Raji (cell line): ENCODE results near the gene DDX39A.

ENCODE experiments used
- POLR2A ChIP-seq: IDR thresholded peaks from 2 replicates; pipeline ENCODE4 v1.6.1; 2011; ENCODE audit warnings: low read depth, low read length, control low read depth; ENCODE audit not compliant: insufficient read depth

Gene DDX39A

GRCh38 chr19:14405380-14405757 lies 13.8 kb downstream of the DDX39A start:
- TF ChIP-seq POLR2A: no peak

GRCh38 chr19:14404312-14404711 lies 14.8 kb downstream of the DDX39A start:
- TF ChIP-seq POLR2A: no peak

GRCh38 chr19:14402332-14403144 lies 16.6 kb downstream of the DDX39A start:
- TF ChIP-seq POLR2A: no peak

DNA sequence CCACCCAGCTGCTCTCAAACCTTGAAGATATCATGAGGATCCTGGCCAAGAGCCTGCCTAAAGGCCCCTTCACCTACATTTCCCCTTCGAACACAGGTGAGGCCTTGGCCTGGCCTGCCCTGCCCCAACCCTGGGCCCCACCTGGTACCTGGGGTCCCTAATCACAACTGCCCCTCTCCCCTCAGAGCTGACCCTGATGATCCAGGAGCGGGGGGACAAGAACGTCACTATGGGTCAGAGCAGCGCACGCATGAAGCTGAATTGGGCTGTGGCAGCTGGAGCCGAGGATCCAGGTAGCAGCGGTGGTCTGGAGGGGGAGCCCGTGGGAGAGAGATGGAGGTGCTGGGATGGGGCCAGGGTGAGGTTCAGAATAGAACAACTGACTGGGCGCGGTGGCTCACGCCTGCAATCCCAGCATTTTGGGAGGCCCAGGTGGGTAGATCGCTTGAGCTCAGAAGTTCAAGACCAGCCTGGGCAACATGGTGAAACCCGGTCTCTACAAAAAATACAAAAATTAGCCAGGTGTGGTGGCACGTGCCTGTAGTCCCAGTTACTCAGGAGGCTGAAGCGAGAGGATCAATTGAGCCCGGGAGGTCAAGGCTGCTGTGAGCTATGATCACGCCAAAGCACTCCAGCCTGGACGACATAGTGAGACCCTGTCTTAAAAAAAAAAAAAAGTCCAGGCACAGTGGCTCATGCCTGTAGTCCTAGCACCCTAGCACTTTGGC lies 17.5 kb downstream of the DDX39A start:
- TF ChIP-seq POLR2A: no peak

GRCh38 chr19:14400951-14401431 lies 18.1 kb downstream of the DDX39A start:
- no peak for TF ChIP-seq POLR2A

GRCh38 chr19:14395710-14396336 lies 23.3 kb downstream of the DDX39A start:
- TF ChIP-seq POLR2A: no peak

DNA sequence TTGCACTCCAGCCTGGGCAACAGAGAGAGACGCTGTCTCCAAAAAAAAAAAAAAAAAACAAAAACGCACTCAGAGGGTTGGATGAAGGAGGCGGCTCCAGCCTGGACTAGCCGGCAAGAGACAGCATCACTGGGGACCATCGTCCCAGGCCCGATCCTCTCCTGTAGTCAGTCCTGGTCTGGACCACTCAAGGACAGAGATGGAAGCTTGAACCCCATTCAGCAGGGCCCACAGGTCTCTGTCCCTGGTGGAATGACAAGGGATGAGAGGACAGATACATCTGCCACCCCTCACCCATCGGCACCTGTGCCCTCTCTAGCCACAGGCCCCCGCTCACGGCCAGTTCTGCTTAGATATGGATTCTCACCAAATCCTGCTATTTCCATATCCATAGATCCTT lies 23.9 kb downstream of the DDX39A start:
- no peak for TF ChIP-seq POLR2A

DNA sequence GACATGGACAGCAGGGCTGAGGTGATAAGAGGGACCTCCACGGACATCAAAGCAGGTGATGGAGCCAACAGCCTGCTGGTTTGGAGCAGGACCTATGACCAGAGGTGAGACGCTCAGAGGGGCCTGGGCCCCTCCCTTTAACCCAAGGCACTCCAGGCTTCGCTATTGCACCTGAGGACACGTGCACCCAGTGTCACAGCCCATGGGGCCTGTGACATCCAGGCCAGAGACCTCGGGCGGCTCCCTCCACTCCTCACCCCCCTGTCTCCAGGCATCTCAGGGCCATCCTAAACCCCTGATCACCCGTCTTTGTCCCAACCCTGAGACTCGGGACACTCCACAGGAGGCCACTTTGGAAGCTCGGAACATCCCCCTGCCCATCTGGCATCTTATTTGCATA lies 25.0 kb downstream of the DDX39A start:
- TF ChIP-seq POLR2A: no peak

DNA sequence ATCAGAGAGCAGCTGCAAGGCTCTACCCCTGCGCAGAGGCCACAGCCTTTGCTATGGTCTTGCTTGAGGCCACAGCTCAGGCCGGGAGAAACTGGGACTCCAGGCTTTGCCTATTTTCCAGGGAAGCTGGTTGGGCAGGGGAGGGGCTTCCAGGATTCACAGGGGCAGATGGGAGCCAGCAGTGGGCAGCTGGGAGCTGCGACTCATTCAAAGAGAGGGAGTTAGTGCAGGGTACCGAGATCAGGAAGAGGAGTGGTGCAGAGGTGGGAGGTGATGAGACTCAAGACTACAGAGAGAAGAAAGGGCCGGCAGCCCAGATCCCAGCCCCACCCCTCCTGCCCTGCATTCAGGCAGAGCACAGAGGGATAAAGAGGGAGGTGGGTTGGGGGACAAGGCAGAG lies 25.8 kb downstream of the DDX39A start:
- TF ChIP-seq POLR2A: no peak

DNA sequence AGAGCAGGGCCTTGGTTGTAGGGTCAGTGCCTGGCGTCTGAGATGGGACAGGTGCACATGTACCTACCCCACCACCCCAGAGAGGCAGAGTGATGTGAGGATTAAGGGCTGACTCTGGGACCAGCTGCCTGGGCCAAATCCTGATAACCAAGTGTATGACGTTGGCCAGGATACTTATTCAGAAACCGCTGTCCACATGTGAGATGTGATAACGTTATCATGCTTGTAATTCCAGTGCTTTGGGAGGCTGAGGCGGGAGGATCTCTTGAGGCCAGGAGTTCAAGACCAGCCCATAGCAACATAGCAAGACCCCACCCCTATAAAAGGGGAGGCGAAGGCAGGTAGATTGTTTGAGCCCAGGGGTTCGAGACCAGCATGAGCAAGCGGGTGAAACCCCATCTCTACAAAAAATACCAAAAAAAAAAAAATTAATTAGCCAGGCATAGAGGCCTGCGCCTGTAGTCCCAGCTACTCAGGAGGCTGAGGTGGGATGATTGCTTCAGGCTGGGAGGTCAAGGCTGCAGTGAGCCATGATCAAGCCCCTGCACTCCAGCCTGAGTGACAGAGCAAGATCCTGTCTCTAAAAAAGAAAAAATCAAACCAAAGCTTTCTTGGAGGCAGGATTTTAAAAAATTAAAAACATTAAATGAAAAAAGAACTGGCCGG lies 27.9 kb downstream of the DDX39A start:
- no peak for TF ChIP-seq POLR2A

GRCh38 chr19:14390548-14390947 lies 28.6 kb downstream of the DDX39A start:
- no peak for TF ChIP-seq POLR2A

- no peak for TF ChIP-seq POLR2A
These were observed 33.6 kb downstream of the DDX39A start for GRCh38 chr19:14385492-14385891.

DNA sequence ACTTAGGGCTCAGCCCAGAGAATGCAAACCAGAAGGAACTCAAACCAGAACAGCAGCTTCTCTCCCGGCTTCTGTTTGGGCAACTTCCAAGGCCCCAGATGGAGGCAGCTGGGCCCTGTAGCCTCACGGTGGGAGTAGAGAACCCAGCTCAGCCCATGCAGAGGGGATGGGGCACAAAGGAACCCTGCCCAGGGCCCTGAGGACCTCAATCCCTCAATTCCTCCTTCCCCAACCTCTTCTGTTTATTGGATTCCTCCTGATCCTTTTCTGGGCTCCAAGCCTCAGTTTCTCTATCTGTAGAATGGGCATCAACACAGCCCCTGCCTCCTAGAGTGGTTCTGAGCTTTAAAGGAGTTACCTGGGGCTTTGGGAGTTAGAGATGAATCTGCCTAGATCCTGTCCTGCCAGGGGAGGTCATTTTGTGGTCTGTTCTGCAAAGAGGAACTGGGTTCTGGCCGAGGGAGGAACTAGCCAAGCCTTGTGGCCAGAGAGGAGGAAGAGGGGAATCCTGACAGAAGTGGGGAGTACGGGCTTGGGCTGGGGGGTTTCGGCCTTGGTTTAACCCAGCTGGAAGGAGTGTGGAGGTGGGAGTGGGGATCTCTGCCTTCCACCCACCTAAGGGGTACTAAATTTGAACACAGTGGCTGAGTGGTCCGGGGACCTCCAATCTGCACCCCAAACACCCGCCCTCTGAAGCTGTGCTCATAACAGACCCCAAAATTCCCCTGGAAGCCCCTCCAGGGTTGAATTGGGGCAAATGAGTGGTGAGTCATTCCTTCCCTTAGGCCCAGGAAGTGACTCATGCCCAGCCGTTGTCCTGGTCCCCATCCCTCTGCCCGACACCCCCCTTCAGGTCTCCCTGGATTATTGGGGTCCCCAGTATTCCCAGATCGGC lies 35.2 kb downstream of the DDX39A start:
- no peak for TF ChIP-seq POLR2A
